ENCODE data around the gene SLC28A1. TPM values are rescaled to one million over a fixed set of nuclear protein-coding genes. Genes with fewer than 3 reads are reported as not detected.

SLC28A1 gene
- total RNA-seq, 1 experiment from 2014 or later = 0.13 TPM

GRCh38 chr15:84982301-84982920, 97.9 kb downstream of the SLC28A1 start:
- no peak overlapping the region for H4K91ac ChIP-seq (ENCODE audit: insufficient read length, low read depth, low read length)
- H2AFZ ChIP-seq (ENCODE audit: low read length) = no peak overlapping the region
- no peak overlapping the region for H2BK12ac ChIP-seq (ENCODE audit: insufficient read length, low read depth, low read length)
- H3K4ac ChIP-seq (ENCODE audit: low read depth, low read length) = no peak overlapping the region
- H3K14ac ChIP-seq (ENCODE audit: insufficient read depth, low read length) = no peak overlapping the region
- H3K4me3 Mint-ChIP-seq = peak overlapping the region; percentile 75 to 87
- H3K27me3 Mint-ChIP-seq (ENCODE audit: low read depth) = peaks cover 59% of the 10 kb centered on the region
- no peak overlapping the region for H3K27ac ChIP-seq (ENCODE audit: insufficient read length, low read depth, low read length)
- H4K20me1 ChIP-seq (ENCODE audit: control insufficient read depth, insufficient read depth, insufficient read length) = no peaks in the 10 kb centered on the region
- H3K36me3 Mint-ChIP-seq (ENCODE audit: insufficient read depth in 1 of 3, low read depth in 3 of 3) = no peaks in the 10 kb centered on the region
- H2AK5ac ChIP-seq (ENCODE audit: insufficient read length, low read length) = no peak overlapping the region
- H3K79me1 ChIP-seq (ENCODE audit: insufficient read depth, low read depth, low read length, poor library complexity, severe bottlenecking) = no peaks in the 10 kb centered on the region
- no peak overlapping the region for H3K9ac ChIP-seq (ENCODE audit: extremely low read depth, insufficient read length, low read length)
- no peak overlapping the region for H4K5ac ChIP-seq (ENCODE audit: insufficient read length, low read depth, low read length)
- no peak overlapping the region for H2BK120ac ChIP-seq (ENCODE audit: low read depth, low read length, poor library complexity, severe bottlenecking)
- H3K4me1 ChIP-seq (ENCODE audit: insufficient read depth, low read length) = no peaks in the 10 kb centered on the region
- no peak overlapping the region for H3K56ac ChIP-seq (ENCODE audit: insufficient read length, low read depth, low read length)
- H3K79me2 ChIP-seq (ENCODE audit: insufficient read depth, low read length) = no peaks in the 10 kb centered on the region
- DNase-seq = peak; percentile 48
- H2BK15ac ChIP-seq (ENCODE audit: low read depth, low read length) = no peak overlapping the region
- no peak overlapping the region for H3T11ph ChIP-seq (ENCODE audit: low read length)
- no peak overlapping the region for H3K18ac ChIP-seq (ENCODE audit: insufficient read length, low read depth, low read length)
- no peak overlapping the region for H2BK20ac ChIP-seq (ENCODE audit: low read depth, low read length, poor library complexity, severe bottlenecking)
- no CpG with 5 or more reads among the region's 46 CpGs for whole genome bisulfite sequencing (ENCODE audit: extremely low coverage, insufficient read length, low lambda C conversion rate)
- no peak overlapping the region for H4K8ac ChIP-seq (replicated peaks; ENCODE audit: insufficient read length, low read depth, low read length)
- H3K9me3 Mint-ChIP-seq = no peaks in the 10 kb centered on the region; a peak in 3 of 5 replicates
- H2BK5ac ChIP-seq (ENCODE audit: insufficient read length, low read length) = no peak overlapping the region
- H3K23ac ChIP-seq (ENCODE audit: insufficient read length, low read depth, low read length) = no peak overlapping the region
- peaks cover 19 to 21% of the 10 kb centered on the region in 2 experiments for H3K4me1 Mint-ChIP-seq
- peaks cover 7% of the 10 kb centered on the region for H3K23me2 ChIP-seq (ENCODE audit: insufficient read length, low read depth, low read length, poor library complexity, severe bottlenecking)
- TF ChIP-seq, protein P1, sequence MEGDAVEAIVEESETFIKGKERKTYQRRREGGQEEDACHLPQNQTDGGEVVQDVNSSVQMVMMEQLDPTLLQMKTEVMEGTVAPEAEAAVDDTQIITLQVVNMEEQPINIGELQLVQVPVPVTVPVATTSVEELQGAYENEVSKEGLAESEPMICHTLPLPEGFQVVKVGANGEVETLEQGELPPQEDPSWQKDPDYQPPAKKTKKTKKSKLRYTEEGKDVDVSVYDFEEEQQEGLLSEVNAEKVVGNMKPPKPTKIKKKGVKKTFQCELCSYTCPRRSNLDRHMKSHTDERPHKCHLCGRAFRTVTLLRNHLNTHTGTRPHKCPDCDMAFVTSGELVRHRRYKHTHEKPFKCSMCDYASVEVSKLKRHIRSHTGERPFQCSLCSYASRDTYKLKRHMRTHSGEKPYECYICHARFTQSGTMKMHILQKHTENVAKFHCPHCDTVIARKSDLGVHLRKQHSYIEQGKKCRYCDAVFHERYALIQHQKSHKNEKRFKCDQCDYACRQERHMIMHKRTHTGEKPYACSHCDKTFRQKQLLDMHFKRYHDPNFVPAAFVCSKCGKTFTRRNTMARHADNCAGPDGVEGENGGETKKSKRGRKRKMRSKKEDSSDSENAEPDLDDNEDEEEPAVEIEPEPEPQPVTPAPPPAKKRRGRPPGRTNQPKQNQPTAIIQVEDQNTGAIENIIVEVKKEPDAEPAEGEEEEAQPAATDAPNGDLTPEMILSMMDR (conservative IDR thresholded peaks at IDR 0.05) = no peak
- no peak overlapping the region for H3K27ac Mint-ChIP-seq
- H3K4me2 ChIP-seq (ENCODE audit: insufficient read depth, insufficient read length, low read length) = peak overlapping the region; percentile 74
- no peaks in the 10 kb centered on the region for H3K9me3 ChIP-seq (ENCODE audit: control insufficient read depth, low read depth, low read length)
- H3K27me3 ChIP-seq (ENCODE audit: insufficient read depth, low read length) = peaks cover 5% of the 10 kb centered on the region; the same call in 1 of the 2 replicates

All from H9 (cell line).